PC-3 (cell line): ENCODE results near the gene FBXO44.

Experiments
- EZH2phosphoT487 ChIP-seq: fragments of 300-600 bp; sonication (generic); IDR thresholded peaks from 2 replicates; pipeline ENCODE4 v1.6.1; 2018; ENCODE audit warnings: mild to moderate bottlenecking, antibody characterized with exemption, low read length, borderline replicate concordance
- TF ChIP-seq, protein P1 (sequence below): fragments of 300-600 bp; sonication (generic); conservative IDR thresholded peaks from 2 replicates; pipeline ENCODE4 v1.5.1; 2017; ENCODE audit warnings: antibody characterized with exemption, low read depth, mild to moderate bottlenecking, low read length

DNA sequence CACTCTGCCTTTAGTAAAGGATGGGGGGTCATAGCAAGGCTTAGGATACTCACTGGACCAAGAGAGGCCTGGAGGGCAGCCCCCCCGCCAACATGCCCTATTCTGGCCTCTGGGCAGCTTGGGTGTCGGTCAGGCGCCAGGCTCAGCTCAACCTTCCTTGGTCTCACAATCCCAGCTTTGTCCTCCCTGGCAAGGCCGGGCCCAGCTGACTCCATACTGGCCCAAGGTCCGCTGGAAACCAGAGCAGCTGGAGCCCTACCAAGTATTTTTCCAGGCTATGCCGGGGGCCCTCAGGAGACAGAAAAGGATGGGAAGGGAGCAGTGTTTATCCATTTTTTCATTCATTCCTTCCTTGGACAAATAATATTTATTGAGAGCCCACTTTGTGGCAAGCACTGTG lies 6.6 kb upstream of the FBXO44 start:
- TF ChIP-seq, protein P1, sequence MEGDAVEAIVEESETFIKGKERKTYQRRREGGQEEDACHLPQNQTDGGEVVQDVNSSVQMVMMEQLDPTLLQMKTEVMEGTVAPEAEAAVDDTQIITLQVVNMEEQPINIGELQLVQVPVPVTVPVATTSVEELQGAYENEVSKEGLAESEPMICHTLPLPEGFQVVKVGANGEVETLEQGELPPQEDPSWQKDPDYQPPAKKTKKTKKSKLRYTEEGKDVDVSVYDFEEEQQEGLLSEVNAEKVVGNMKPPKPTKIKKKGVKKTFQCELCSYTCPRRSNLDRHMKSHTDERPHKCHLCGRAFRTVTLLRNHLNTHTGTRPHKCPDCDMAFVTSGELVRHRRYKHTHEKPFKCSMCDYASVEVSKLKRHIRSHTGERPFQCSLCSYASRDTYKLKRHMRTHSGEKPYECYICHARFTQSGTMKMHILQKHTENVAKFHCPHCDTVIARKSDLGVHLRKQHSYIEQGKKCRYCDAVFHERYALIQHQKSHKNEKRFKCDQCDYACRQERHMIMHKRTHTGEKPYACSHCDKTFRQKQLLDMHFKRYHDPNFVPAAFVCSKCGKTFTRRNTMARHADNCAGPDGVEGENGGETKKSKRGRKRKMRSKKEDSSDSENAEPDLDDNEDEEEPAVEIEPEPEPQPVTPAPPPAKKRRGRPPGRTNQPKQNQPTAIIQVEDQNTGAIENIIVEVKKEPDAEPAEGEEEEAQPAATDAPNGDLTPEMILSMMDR, result no peak
- TF ChIP-seq EZH2phosphoT487, result no peak
